ENCODE measurements around the gene SMS.

DNA sequence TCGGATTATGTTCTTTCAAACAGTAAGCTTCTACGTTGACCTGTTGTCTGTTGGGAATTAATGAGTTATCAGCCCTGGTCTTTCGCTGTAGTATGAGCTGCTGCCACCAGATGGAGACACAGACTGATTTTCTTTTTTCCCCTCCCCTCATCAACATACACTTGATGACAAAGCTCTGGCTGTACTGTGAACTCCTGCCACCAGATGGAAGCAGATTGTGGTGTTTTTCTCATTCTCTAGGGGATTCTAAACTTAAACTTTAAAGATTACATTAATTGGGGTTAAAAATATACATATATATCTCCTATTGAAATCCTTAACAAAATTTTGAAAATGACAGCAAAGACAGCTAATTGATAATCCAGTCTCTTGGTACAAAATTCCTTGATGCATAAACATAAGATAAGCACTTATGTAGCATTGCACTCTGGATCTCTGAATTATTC lies 44.8 kb downstream of the SMS start:
- no peak for TF ChIP-seq POLR2A (IDR thresholded peaks at IDR 0.05)
- TF ChIP-seq, protein P1, sequence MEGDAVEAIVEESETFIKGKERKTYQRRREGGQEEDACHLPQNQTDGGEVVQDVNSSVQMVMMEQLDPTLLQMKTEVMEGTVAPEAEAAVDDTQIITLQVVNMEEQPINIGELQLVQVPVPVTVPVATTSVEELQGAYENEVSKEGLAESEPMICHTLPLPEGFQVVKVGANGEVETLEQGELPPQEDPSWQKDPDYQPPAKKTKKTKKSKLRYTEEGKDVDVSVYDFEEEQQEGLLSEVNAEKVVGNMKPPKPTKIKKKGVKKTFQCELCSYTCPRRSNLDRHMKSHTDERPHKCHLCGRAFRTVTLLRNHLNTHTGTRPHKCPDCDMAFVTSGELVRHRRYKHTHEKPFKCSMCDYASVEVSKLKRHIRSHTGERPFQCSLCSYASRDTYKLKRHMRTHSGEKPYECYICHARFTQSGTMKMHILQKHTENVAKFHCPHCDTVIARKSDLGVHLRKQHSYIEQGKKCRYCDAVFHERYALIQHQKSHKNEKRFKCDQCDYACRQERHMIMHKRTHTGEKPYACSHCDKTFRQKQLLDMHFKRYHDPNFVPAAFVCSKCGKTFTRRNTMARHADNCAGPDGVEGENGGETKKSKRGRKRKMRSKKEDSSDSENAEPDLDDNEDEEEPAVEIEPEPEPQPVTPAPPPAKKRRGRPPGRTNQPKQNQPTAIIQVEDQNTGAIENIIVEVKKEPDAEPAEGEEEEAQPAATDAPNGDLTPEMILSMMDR (IDR thresholded peaks at IDR 0.05), result peak; percentile 60 to 93 (median 82)

Measured in heart left ventricle (tissue), 13 donors.